H1 (cell line): ENCODE results near the gene MTG1. TPM values are rescaled to one million over a fixed set of nuclear protein-coding genes. Genes with fewer than 3 reads are reported as not detected.
"Not testable (repeated sequence)": the region's sequence is repeated elsewhere in the genome, so short reads cannot be mapped to it uniquely, and the experiment has no call there.

ENCODE experiments used
- CTCF ChIA-PET: fragments of 300-600 bp; sonication (Branson Sonifier 250); formaldehyde crosslinking; loops from one replicate; lab custom pipeline; 2021; ENCODE audit not compliant: partially characterized antibody; lab: Charles Lee
- POLR2A ChIA-PET: fragments of 300-600 bp; sonication (Branson Sonifier 250); formaldehyde crosslinking; loops from one replicate; lab custom pipeline; 2021; ENCODE audit warnings: inconsistent platforms; ENCODE audit not compliant: partially characterized antibody; lab: Charles Lee
- DNase-seq, 2 experiments: peaks; one replicate each; pipeline versions ENCODE4 v3.0.0 to v3.0.0-alpha.2; 2010 to 2022; ENCODE audit warnings: low spot score in 2 of 2, low read depth in 1 of 2, mixed read lengths in 1 of 2
- FAIRE-seq: peaks from 2 replicates; lab custom pipeline; 2011; peaks lifted over from hg19 to GRCh38; lab: Jason Lieb, UNC
- H2AFZ ChIP-seq: 2 replicates; pipeline ENCODE4 v1.8.1; 2012; ENCODE audit warnings: low read length, inconsistent platforms
- H2AK5ac ChIP-seq: 2 replicates; pipeline ENCODE4 v1.6.1; 2013; ENCODE audit warnings: low read depth, low read length
- H2BK120ac ChIP-seq: replicated peaks from 2 replicates; pipeline ENCODE3; 2013; ENCODE audit warnings: low read depth, low read length, inconsistent platforms
- H2BK12ac ChIP-seq: 2 replicates; pipeline ENCODE4 v1.6.1; 2013; ENCODE audit warnings: low read depth, low read length
- H2BK15ac ChIP-seq: 2 replicates; pipeline ENCODE4 v1.6.1; 2013; ENCODE audit warnings: low read length
- H2BK20ac ChIP-seq: 2 replicates; pipeline ENCODE4 v1.6.1; 2013; ENCODE audit warnings: low read length
- H2BK5ac ChIP-seq: 2 replicates; pipeline ENCODE4 v1.6.1; 2013; ENCODE audit warnings: low read depth, low read length
- H3K14ac ChIP-seq: 2 replicates; pipeline ENCODE4 v1.6.1; 2013; ENCODE audit warnings: inconsistent platforms; ENCODE audit not compliant: insufficient read length
- H3K18ac ChIP-seq: 2 replicates; pipeline ENCODE4 v1.6.1; 2013; ENCODE audit warnings: low read length; ENCODE audit errors: extremely low read depth
- H3K23ac ChIP-seq: 2 replicates; pipeline ENCODE4 v1.6.1; 2013; ENCODE audit warnings: inconsistent platforms; ENCODE audit not compliant: insufficient read length
- H3K23me2 ChIP-seq: 2 replicates; pipeline ENCODE4 v1.6.1; 2013; ENCODE audit warnings: low read depth, low read length
- H3K27ac ChIP-seq: 2 replicates; pipeline ENCODE4 v1.6.1; 2011; ENCODE audit warnings: low read depth, low read length, inconsistent platforms
- H3K27me3 ChIP-seq, 4 experiments: replicated peaks in 1 of 4; 1 replicate in 1 of 4; 2 replicates in 3 of 4; pipeline versions ENCODE4 v1.6.1 to v1.8.1; 2011 to 2013; ENCODE audit warnings: low read length in 3 of 4, mild to moderate bottlenecking in 3 of 4, inconsistent platforms in 2 of 4, mixed read lengths in 2 of 4, moderate library complexity in 1 of 4; ENCODE audit not compliant: control insufficient read depth in 3 of 4, insufficient read depth in 3 of 4; ENCODE audit errors: extremely low read depth in 1 of 4
- H3K36me3 ChIP-seq, 4 experiments: 2 replicates each; pipeline versions ENCODE4 v1.6.1 to v1.8.1; 2011 to 2013; ENCODE audit warnings: mild to moderate bottlenecking in 4 of 4, low read length in 3 of 4, moderate library complexity in 2 of 4, control low read depth in 1 of 4, inconsistent platforms in 1 of 4; ENCODE audit not compliant: insufficient read depth in 4 of 4, control insufficient read depth in 2 of 4
- H3K4ac ChIP-seq: replicated peaks from 2 replicates; pipeline ENCODE3; 2013; ENCODE audit warnings: low read length, low read depth, mixed read lengths, inconsistent platforms; ENCODE audit not compliant: insufficient read length
- H3K4me1 ChIP-seq, 4 experiments: replicated peaks in 1 of 4; 1 replicate in 1 of 4; 2 replicates in 3 of 4; pipeline versions ENCODE4 v1.6.1 to v1.8.1; 2011 to 2013; ENCODE audit warnings: low read length in 3 of 4, inconsistent platforms in 2 of 4, mixed read lengths in 1 of 4; ENCODE audit not compliant: insufficient read depth in 4 of 4, control insufficient read depth in 3 of 4
- H3K4me2 ChIP-seq, 2 experiments: 2 replicates each; pipeline versions ENCODE4 v1.6.1 to v1.8.1; 2011 to 2013; ENCODE audit warnings: low read depth in 2 of 2, low read length in 2 of 2, control low read depth in 1 of 2, inconsistent platforms in 1 of 2, mild to moderate bottlenecking in 1 of 2; ENCODE audit not compliant: insufficient read depth in 1 of 2
- H3K4me3 ChIP-seq, 4 experiments: fragments of 200-600, 300-600 bp in 1 of 4; sonication (generic), shearing (Covaris generic), sonication (Bioruptor Twin) in 1 of 4; 2 replicates each; pipeline versions ENCODE4 v1.5.1 to v1.8.1; 2011 to 2016; ENCODE audit warnings: low read length in 4 of 4, low read depth in 3 of 4, control low read depth in 2 of 4, inconsistent platforms in 2 of 4, mild to moderate bottlenecking in 2 of 4, mixed read lengths in 1 of 4, moderate library complexity in 1 of 4; ENCODE audit not compliant: insufficient read depth in 2 of 4; ENCODE audit errors: extremely low read depth in 1 of 4
- H3K56ac ChIP-seq: replicated peaks from 2 replicates; pipeline ENCODE3; 2013; ENCODE audit warnings: low read depth, mild to moderate bottlenecking, mixed read lengths, low read length, inconsistent platforms; ENCODE audit not compliant: insufficient read length
- H3K79me1 ChIP-seq: 2 replicates; pipeline ENCODE4 v1.6.1; 2013; ENCODE audit warnings: low read depth, low read length, control low read depth
- H3K79me2 ChIP-seq, 2 experiments: 2 replicates each; pipeline versions ENCODE4 v1.6.1 to v1.8.1; 2012 to 2013; ENCODE audit warnings: low read length in 2 of 2, mild to moderate bottlenecking in 2 of 2, inconsistent platforms in 1 of 2; ENCODE audit not compliant: insufficient read depth in 2 of 2, control insufficient read depth in 1 of 2
- H3K9ac ChIP-seq, 4 experiments: replicated peaks in 1 of 4; 1 replicate in 1 of 4; 2 replicates in 3 of 4; pipeline versions ENCODE4 v1.6.1 to v1.8.1; 2011 to 2013; ENCODE audit warnings: low read depth in 3 of 4, low read length in 3 of 4, control low read depth in 2 of 4, mild to moderate bottlenecking in 2 of 4, moderate library complexity in 2 of 4, inconsistent platforms in 1 of 4; ENCODE audit errors: extremely low read depth in 1 of 4
- H3K9me3 ChIP-seq, 2 experiments: 2 replicates each; pipeline versions ENCODE4 v1.6.1 to v1.8.1; 2012 to 2013; ENCODE audit warnings: mild to moderate bottlenecking in 2 of 2, moderate library complexity in 2 of 2, control low read depth in 1 of 2, inconsistent platforms in 1 of 2, low read depth in 1 of 2, low read length in 1 of 2, mixed read lengths in 1 of 2; ENCODE audit not compliant: insufficient read depth in 2 of 2
- H4K20me1 ChIP-seq, 2 experiments: replicated peaks in 1 of 2; 2 replicates each; pipeline versions ENCODE3 to v1.8.1; 2011 to 2013; ENCODE audit warnings: inconsistent platforms in 2 of 2, low read length in 2 of 2, mild to moderate bottlenecking in 1 of 2; ENCODE audit not compliant: insufficient read depth in 2 of 2, control insufficient read depth in 1 of 2
- H4K5ac ChIP-seq: 2 replicates; pipeline ENCODE4 v1.6.1; 2013; ENCODE audit warnings: low read length, low read depth, mixed read lengths, inconsistent platforms; ENCODE audit not compliant: insufficient read length
- H4K8ac ChIP-seq: 2 replicates; pipeline ENCODE4 v1.8.0; 2013; ENCODE audit warnings: mild to moderate bottlenecking, moderate library complexity, low read length, inconsistent platforms; ENCODE audit not compliant: insufficient read depth; ENCODE audit errors: extremely low read depth
- H4K91ac ChIP-seq: replicated peaks from 2 replicates; pipeline ENCODE3; 2013; ENCODE audit warnings: low read length, mixed read lengths, inconsistent platforms; ENCODE audit not compliant: insufficient read length
- WGBS, 2 experiments: shearing (Covaris generic) in 1 of 2; methylation state at CpG; one replicate each; pipeline versions ENCODE4 v1.1.6 to v1.1.7; 2013 to 2015; ENCODE audit warnings: low lambda C conversion rate in 2 of 2, mixed read lengths in 2 of 2, inconsistent platforms in 1 of 2, low coverage in 1 of 2, missing lambda C conversion rate in 1 of 2; ENCODE audit not compliant: insufficient replicate concordance in 2 of 2, insufficient coverage in 1 of 2, insufficient read length in 1 of 2; ENCODE audit errors: extremely low coverage in 1 of 2, missing lambda C conversion rate in 1 of 2; 5-methylcytosine and 5-hydroxymethylcytosine counted together
- polyA plus RNA-seq, 7 experiments: library from polyadenylated mRNA; depleted of rRNA in 3 of 7; stranded (reverse) in 5 of 7; unstranded in 2 of 7; fragments of >200 nt in 5 of 7; fragments of 200-250 nt in 2 of 7; gene quantifications; 1 replicate in 5 of 7; 2 replicates in 1 of 7; 4 replicates in 1 of 7; pipeline versions ENCODE4 v1.2.1 to v1.2.3, GENCODE V29; 2011 to 2013; ENCODE audit warnings: missing spikeins in 2 of 7, mixed read lengths in 2 of 7
- total RNA-seq: library from RNA; stranded (reverse); fragmentation: NEBNext Ultra II Directional; extraction: Animal tissue kit (Norgen Biotek cat#: 25700); gene quantifications from 2 replicates; pipeline ENCODE4 v1.2.1, GENCODE V29; 2021

MTG1 gene
- total and polyA plus RNA-seq, 2 of the 8 experiments (the other 6 are each of a cell fraction or from before 2014, with no cell fraction given): 56.6 to 81.6 TPM

GRCh38 chr10:133424102-133424501, 30.1 kb downstream of the MTG1 start:
- H3K27ac ChIP-seq, H3K4me3 ChIP-seq, H3K23ac ChIP-seq, H3K56ac ChIP-seq, H3K14ac ChIP-seq, H2BK20ac ChIP-seq, DNase-seq, H2BK5ac ChIP-seq, H3K9ac ChIP-seq, H4K8ac ChIP-seq, H3K27me3 ChIP-seq, H4K5ac ChIP-seq, H3K4ac ChIP-seq, CTCF ChIA-PET, H3K18ac ChIP-seq, H3K9me3 ChIP-seq, H3K4me1 ChIP-seq, H3K79me1 ChIP-seq, H2AFZ ChIP-seq, H3K36me3 ChIP-seq, H3K23me2 ChIP-seq, H2BK12ac ChIP-seq, POLR2A ChIA-PET, H2BK120ac ChIP-seq, H3K79me2 ChIP-seq, H2AK5ac ChIP-seq, H4K91ac ChIP-seq, FAIRE-seq, H2BK15ac ChIP-seq: not testable (repeated sequence)
- H4K20me1 ChIP-seq: peaks cover 5 to 19% of the 10 kb centered on the region in 2 experiments
- no CpG with 5 or more reads among the region's 46 CpGs for WGBS, 2 experiments
- H3K4me2 ChIP-seq: peak overlapping the region in 1 of 2 experiments; percentile 35; a peak in 1 of 4 replicates

- Histone ChIP-seq H4K20me1 (peaks cover 5 to 16% of the 10 kb centered on the region in 2 experiments), H3K4me2 (peak within 1 kb of the TSS; percentile 35 to 65), H3K4me3 (peak within 1 kb of the TSS in 1 of 4 experiments; percentile 49; a peak in 3 of 8 replicates)
- H3K9me3 ChIP-seq, H3K36me3 ChIP-seq, H2AK5ac ChIP-seq, H2BK15ac ChIP-seq, H3K4me1 ChIP-seq, H3K79me1 ChIP-seq, H3K56ac ChIP-seq, H3K14ac ChIP-seq, POLR2A ChIA-PET, H4K91ac ChIP-seq, H2BK20ac ChIP-seq, H2BK12ac ChIP-seq, H4K8ac ChIP-seq, DNase-seq, H2AFZ ChIP-seq, H3K4ac ChIP-seq, FAIRE-seq, H3K9ac ChIP-seq, H3K27ac ChIP-seq, H3K27me3 ChIP-seq, H3K23ac ChIP-seq, H3K79me2 ChIP-seq, H3K18ac ChIP-seq, H4K5ac ChIP-seq, CTCF ChIA-PET, H2BK5ac ChIP-seq, H2BK120ac ChIP-seq, H3K23me2 ChIP-seq: not testable (repeated sequence)
- no CpG with 5 or more reads among the region's 37 CpGs for WGBS, 2 experiments
These were observed 30.6 kb downstream of the MTG1 start, which contains the start of gene SPRN for GRCh38 chr10:133424601-133425000. Gene SPRN (minus strand): TSS chr10:133424625. CDS start chr10:133423681, 944 bp downstream.
